Measurements from ENCODE around the gene CCSER2. TPM values are rescaled to one million over a fixed set of nuclear protein-coding genes. Genes with fewer than 3 reads are reported as not detected.

Gene CCSER2
- total RNA-seq, 2 donors from 2014 or later: 39.0 to 60.6 TPM

DNA sequence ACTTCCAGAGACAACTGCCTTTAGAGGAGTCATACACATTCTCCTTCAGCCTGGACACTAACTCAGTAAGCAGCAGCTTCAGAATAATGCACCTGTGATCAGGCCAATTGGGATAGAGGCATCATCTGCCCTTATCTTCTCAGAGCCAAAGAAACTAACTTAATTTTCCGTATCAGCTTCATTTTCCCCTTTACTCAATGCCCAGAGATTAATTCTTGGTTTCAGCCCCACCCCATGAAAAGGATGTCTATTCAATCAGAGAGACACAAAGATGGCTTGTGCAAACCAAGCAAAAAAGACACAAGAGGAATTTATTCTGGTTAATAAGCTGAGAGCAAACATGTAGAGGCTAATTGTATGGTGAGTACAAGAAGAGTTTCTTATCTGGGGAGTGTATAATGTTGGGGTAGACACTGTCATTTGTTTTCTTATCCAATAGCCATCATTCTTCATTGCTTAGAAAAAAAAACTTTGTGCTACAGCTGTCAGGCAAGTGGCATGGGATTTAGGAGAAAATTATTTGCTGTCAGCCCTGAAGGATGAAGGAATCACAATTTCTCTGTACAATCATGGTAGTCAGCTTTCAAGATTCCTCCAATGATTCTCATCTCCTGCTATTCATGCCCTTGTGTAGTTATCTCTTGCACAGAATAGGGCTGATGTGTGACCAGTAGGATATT, 38.7 kb upstream of the CCSER2 start:
- TF ChIP-seq, protein P1, sequence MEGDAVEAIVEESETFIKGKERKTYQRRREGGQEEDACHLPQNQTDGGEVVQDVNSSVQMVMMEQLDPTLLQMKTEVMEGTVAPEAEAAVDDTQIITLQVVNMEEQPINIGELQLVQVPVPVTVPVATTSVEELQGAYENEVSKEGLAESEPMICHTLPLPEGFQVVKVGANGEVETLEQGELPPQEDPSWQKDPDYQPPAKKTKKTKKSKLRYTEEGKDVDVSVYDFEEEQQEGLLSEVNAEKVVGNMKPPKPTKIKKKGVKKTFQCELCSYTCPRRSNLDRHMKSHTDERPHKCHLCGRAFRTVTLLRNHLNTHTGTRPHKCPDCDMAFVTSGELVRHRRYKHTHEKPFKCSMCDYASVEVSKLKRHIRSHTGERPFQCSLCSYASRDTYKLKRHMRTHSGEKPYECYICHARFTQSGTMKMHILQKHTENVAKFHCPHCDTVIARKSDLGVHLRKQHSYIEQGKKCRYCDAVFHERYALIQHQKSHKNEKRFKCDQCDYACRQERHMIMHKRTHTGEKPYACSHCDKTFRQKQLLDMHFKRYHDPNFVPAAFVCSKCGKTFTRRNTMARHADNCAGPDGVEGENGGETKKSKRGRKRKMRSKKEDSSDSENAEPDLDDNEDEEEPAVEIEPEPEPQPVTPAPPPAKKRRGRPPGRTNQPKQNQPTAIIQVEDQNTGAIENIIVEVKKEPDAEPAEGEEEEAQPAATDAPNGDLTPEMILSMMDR (IDR thresholded peaks at IDR 0.05): no peak
- H3K9me3 ChIP-seq: no peaks in the 10 kb centered on the region
- ATAC-seq (ENCODE audit: insufficient number of reproducible peaks, low FRiP score, low read depth): no peak
- no peaks in the 10 kb centered on the region for H3K27me3 ChIP-seq (replicated peaks; ENCODE audit: insufficient read depth)
- H3K4me3 ChIP-seq: no peak overlapping the region
- peaks cover 0 to 6% of the 10 kb centered on the region in 2 donors for H3K4me1 ChIP-seq (ENCODE audit: control insufficient read depth in 1 of 2, low read depth in 2 of 2)
- H3K36me3 ChIP-seq: no peaks in the 10 kb centered on the region
- H3K27ac ChIP-seq: no peak overlapping the region
- no peak for DNase-seq (ENCODE audit: low spot score)

DNA sequence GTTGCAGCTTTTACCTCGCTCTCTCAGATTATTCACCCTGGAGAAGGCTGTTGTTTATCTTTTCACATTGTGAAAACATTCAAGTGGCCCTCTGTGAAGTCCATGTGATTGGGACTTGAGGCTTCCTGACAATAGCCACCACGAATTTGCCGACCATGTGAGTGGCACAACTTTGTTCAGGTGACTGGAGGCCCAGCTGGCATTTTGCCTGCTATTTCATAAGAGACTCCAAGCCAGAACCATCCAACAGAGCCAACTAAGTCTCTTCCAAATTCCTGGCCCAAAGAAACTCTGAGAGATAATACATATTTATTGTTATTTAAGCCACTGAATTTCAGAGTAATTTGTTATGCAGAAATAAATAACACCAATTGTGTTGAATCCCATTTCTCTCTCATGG, 38.2 kb upstream of the CCSER2 start:
- Histone ChIP-seq H3K9me3 (no peaks in the 10 kb centered on the region), H3K4me1 (ENCODE audit: control insufficient read depth in 1 of 2, low read depth in 2 of 2) (peaks cover 2 to 11% of the 10 kb centered on the region in 2 donors), H3K27ac (no peak overlapping the region), H3K4me3 (no peak overlapping the region), H3K36me3 (no peaks in the 10 kb centered on the region), H3K27me3 (replicated peaks; ENCODE audit: insufficient read depth) (no peaks in the 10 kb centered on the region)
- ATAC-seq (ENCODE audit: insufficient number of reproducible peaks, low FRiP score, low read depth) (no peak), DNase-seq (ENCODE audit: low spot score) (no peak)
- TF ChIP-seq, protein P1 (IDR thresholded peaks at IDR 0.05): no peak

DNA sequence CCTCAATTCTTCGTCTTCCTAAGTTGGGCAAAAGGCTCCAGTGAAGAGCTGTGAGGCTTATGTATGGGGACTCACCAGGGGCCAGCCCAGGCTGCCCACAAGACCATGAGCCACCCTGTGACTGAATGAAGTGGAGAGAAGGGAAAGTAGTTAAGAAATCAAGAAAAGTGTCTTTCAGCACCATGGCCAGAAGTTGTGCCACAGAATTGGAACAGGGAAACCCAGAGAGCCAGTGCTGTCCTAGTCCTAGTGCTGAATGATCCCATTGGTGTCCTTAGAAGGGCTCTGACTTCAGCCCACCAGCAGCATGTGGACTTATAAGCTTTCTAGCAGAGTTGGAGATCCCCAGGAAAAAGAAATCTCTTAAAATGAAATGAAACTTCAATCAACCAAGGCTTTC, 37.0 kb upstream of the CCSER2 start:
- TF ChIP-seq, protein P1 (IDR thresholded peaks at IDR 0.05): no peak
- ATAC-seq (ENCODE audit: insufficient number of reproducible peaks, low FRiP score, low read depth): no peak

DNA sequence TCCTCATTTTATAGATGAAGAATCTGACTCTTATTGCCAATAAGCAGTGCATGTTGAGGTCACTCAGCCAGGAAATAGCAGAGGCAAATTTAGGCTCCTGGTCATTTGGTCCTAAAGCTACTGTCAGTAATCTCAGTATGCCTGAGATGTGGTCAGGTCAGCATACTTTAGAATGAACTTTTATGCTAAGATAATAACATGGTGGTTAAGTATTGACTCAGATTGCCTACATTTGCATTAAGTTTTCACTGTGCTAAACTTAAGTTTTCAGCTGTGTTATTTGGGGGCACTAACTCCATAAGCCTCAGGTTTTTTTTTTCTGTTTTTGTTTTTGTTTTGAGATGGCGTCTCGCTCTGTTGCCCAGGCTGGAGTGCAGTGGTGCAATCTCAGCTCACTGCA, 35.9 kb upstream of the CCSER2 start:
- no peak overlapping the region for H3K27ac ChIP-seq
- no peaks in the 10 kb centered on the region for H3K36me3 ChIP-seq
- TF ChIP-seq, protein P1 (IDR thresholded peaks at IDR 0.05): no peak
- peaks cover 12 to 32% of the 10 kb centered on the region in 2 donors for H3K4me1 ChIP-seq (ENCODE audit: control insufficient read depth in 1 of 2, low read depth in 2 of 2)
- ATAC-seq (ENCODE audit: insufficient number of reproducible peaks, low FRiP score, low read depth): no peak
- no peaks in the 10 kb centered on the region for H3K9me3 ChIP-seq
- no peak overlapping the region for H3K4me3 ChIP-seq
- no peaks in the 10 kb centered on the region for H3K27me3 ChIP-seq (replicated peaks; ENCODE audit: insufficient read depth)
- DNase-seq (ENCODE audit: low spot score): no peak

More for the DNA sequence above, 37.0 kb upstream of the CCSER2 start:
- no peak overlapping the region for H3K27ac ChIP-seq
- DNase-seq (ENCODE audit: low spot score): no peak
- H3K9me3 ChIP-seq: no peaks in the 10 kb centered on the region
- no peaks in the 10 kb centered on the region for H3K36me3 ChIP-seq
- H3K27me3 ChIP-seq (replicated peaks; ENCODE audit: insufficient read depth): no peaks in the 10 kb centered on the region
- H3K4me3 ChIP-seq: no peak overlapping the region
- peaks cover 7 to 23% of the 10 kb centered on the region in 2 donors for H3K4me1 ChIP-seq (ENCODE audit: control insufficient read depth in 1 of 2, low read depth in 2 of 2)

DNA sequence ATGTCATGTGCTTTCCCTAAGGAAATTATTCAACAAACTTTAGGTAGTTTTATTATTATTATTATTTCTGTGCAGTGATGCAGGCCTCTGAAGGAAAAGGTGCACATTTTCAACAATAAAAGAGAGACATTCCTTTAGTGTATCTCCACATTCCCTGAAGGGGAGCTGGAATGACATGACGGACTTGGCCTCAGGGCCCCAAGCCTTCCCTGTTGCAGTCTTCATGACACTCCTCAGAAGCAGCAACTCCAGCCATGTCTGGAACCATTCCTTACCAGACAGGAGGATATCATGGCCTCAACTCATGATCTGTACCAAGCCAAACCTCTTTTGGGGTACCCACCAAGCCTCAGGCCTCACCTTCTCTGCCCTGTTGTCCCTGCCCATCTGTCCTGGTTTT, 35.2 kb upstream of the CCSER2 start:
- no peak overlapping the region for H3K4me3 ChIP-seq
- TF ChIP-seq, protein P1 (IDR thresholded peaks at IDR 0.05): no peak
- ATAC-seq (ENCODE audit: insufficient number of reproducible peaks, low FRiP score, low read depth): no peak

More for the DNA sequence above, 35.2 kb upstream of the CCSER2 start:
- Histone ChIP-seq H3K4me1 (ENCODE audit: control insufficient read depth in 1 of 2, low read depth in 2 of 2) (peaks cover 12 to 32% of the 10 kb centered on the region in 2 donors), H3K27me3 (replicated peaks; ENCODE audit: insufficient read depth) (no peaks in the 10 kb centered on the region), H3K27ac (no peak overlapping the region), H3K36me3 (no peaks in the 10 kb centered on the region), H3K9me3 (no peaks in the 10 kb centered on the region)
- no peak for DNase-seq (ENCODE audit: low spot score)
